Trophoblast cell (in vitro differentiated cells and primary cell): ENCODE results near the gene DENND2D. TPM values are rescaled to one million over a fixed set of nuclear protein-coding genes. Genes with fewer than 3 reads are reported as not detected.

Experiments
- DNase-seq, 2 donors: peaks; one replicate each; pipeline ENCODE4 v3.0.0-alpha.2; 2016
- H2AFZ ChIP-seq: 2 replicates; pipeline ENCODE4 v1.6.1; 2013; ENCODE audit warnings: low read length, moderate library complexity, mild to moderate bottlenecking; ENCODE audit not compliant: insufficient read depth, poor library complexity
- H2AK5ac ChIP-seq: 2 replicates; pipeline ENCODE4 v1.6.1; 2013; ENCODE audit warnings: mild to moderate bottlenecking, low read length
- H2BK120ac ChIP-seq: 2 replicates; pipeline ENCODE4 v1.6.1; 2013; ENCODE audit warnings: low read length, mild to moderate bottlenecking, moderate library complexity; ENCODE audit not compliant: insufficient read depth, poor library complexity
- H2BK12ac ChIP-seq: 2 replicates; pipeline ENCODE4 v1.6.1; 2013; ENCODE audit warnings: mild to moderate bottlenecking, low read length, moderate library complexity
- H2BK5ac ChIP-seq: 2 replicates; pipeline ENCODE4 v1.6.1; 2013; ENCODE audit warnings: low read length, low read depth, moderate library complexity, mild to moderate bottlenecking; ENCODE audit not compliant: poor library complexity
- H3K14ac ChIP-seq: 2 replicates; pipeline ENCODE4 v1.6.1; 2013; ENCODE audit warnings: mild to moderate bottlenecking, low read length
- H3K18ac ChIP-seq: 2 replicates; pipeline ENCODE4 v1.6.1; 2013; ENCODE audit warnings: mild to moderate bottlenecking, low read length
- H3K23ac ChIP-seq: 2 replicates; pipeline ENCODE4 v1.6.1; 2013; ENCODE audit warnings: low read length
- H3K27ac ChIP-seq: 2 replicates; pipeline ENCODE4 v1.5.1; 2013; ENCODE audit warnings: low read depth, mild to moderate bottlenecking, inconsistent platforms, low read length, moderate library complexity
- H3K27me3 ChIP-seq: 2 replicates; pipeline ENCODE4 v1.6.1; 2013; ENCODE audit warnings: inconsistent platforms, mild to moderate bottlenecking, low read length, moderate library complexity; ENCODE audit not compliant: insufficient read depth
- H3K36me3 ChIP-seq, 2 experiments: 1 replicate in 1 of 2; 2 replicates in 1 of 2; pipeline ENCODE4 v1.6.1; 2013; ENCODE audit warnings: low read length in 2 of 2, mild to moderate bottlenecking in 2 of 2, moderate library complexity in 1 of 2; ENCODE audit not compliant: insufficient read depth in 2 of 2, control insufficient read depth in 1 of 2
- H3K4ac ChIP-seq: 2 replicates; pipeline ENCODE4 v1.6.1; 2013; ENCODE audit warnings: low read depth, mild to moderate bottlenecking, low read length, moderate library complexity
- H3K4me1 ChIP-seq, 2 experiments: 1 replicate in 1 of 2; 2 replicates in 1 of 2; pipeline ENCODE4 v1.6.1; 2013; ENCODE audit warnings: low read length in 2 of 2, mild to moderate bottlenecking in 2 of 2, moderate library complexity in 1 of 2; ENCODE audit not compliant: insufficient read depth in 2 of 2, control insufficient read depth in 1 of 2
- H3K4me2 ChIP-seq: 2 replicates; pipeline ENCODE4 v1.6.1; 2013; ENCODE audit warnings: inconsistent platforms, mild to moderate bottlenecking, low read length, moderate library complexity
- H3K4me3 ChIP-seq: 2 replicates; pipeline ENCODE4 v1.5.1; 2013; ENCODE audit warnings: mild to moderate bottlenecking, low read depth, low read length, inconsistent platforms
- H3K79me1 ChIP-seq: one replicate; pipeline ENCODE4 v1.6.1; 2013; ENCODE audit warnings: low read length
- H3K79me2 ChIP-seq: 2 replicates; pipeline ENCODE4 v1.6.1; 2013; ENCODE audit warnings: low read length, mild to moderate bottlenecking; ENCODE audit not compliant: control insufficient read depth, insufficient read depth, poor library complexity
- H3K9ac ChIP-seq: 2 replicates; pipeline ENCODE4 v1.6.1; 2013; ENCODE audit warnings: mild to moderate bottlenecking, low read length
- H3K9me3 ChIP-seq: 2 replicates; pipeline ENCODE4 v1.6.1; 2013; ENCODE audit warnings: low read depth, mild to moderate bottlenecking, control low read depth, inconsistent platforms, low read length; ENCODE audit not compliant: insufficient read depth
- H4K12ac ChIP-seq: 2 replicates; pipeline ENCODE4 v1.6.1; 2013; ENCODE audit warnings: low read depth, mild to moderate bottlenecking, low read length, moderate library complexity
- H4K8ac ChIP-seq: 2 replicates; pipeline ENCODE4 v1.6.1; 2013; ENCODE audit warnings: low read depth, mild to moderate bottlenecking, low read length, moderate library complexity
- H4K91ac ChIP-seq: one replicate; pipeline ENCODE4 v1.6.1; 2013; ENCODE audit warnings: low read depth, mild to moderate bottlenecking, low read length, moderate library complexity
- WGBS: extraction: QIAGEN DNeasy Blood & Tissue Kit; methylation state at CpG from one replicate; pipeline ENCODE4 v1.1.7; 2013; ENCODE audit warnings: missing lambda C conversion rate; ENCODE audit not compliant: insufficient read length, insufficient coverage; ENCODE audit errors: extremely low coverage; 5-methylcytosine and 5-hydroxymethylcytosine counted together
- polyA plus RNA-seq: library from polyadenylated mRNA; stranded (reverse); fragments of 200-250 nt; gene quantifications from 2 replicates; pipeline ENCODE4 v1.2.3, GENCODE V29; 2013

Gene DENND2D, protein sequence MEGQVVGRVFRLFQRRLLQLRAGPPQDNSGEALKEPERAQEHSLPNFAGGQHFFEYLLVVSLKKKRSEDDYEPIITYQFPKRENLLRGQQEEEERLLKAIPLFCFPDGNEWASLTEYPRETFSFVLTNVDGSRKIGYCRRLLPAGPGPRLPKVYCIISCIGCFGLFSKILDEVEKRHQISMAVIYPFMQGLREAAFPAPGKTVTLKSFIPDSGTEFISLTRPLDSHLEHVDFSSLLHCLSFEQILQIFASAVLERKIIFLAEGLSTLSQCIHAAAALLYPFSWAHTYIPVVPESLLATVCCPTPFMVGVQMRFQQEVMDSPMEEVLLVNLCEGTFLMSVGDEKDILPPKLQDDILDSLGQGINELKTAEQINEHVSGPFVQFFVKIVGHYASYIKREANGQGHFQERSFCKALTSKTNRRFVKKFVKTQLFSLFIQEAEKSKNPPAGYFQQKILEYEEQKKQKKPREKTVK
- 4.9 and 5.1 TPM in 2 replicates for polyA plus RNA-seq

DNA sequence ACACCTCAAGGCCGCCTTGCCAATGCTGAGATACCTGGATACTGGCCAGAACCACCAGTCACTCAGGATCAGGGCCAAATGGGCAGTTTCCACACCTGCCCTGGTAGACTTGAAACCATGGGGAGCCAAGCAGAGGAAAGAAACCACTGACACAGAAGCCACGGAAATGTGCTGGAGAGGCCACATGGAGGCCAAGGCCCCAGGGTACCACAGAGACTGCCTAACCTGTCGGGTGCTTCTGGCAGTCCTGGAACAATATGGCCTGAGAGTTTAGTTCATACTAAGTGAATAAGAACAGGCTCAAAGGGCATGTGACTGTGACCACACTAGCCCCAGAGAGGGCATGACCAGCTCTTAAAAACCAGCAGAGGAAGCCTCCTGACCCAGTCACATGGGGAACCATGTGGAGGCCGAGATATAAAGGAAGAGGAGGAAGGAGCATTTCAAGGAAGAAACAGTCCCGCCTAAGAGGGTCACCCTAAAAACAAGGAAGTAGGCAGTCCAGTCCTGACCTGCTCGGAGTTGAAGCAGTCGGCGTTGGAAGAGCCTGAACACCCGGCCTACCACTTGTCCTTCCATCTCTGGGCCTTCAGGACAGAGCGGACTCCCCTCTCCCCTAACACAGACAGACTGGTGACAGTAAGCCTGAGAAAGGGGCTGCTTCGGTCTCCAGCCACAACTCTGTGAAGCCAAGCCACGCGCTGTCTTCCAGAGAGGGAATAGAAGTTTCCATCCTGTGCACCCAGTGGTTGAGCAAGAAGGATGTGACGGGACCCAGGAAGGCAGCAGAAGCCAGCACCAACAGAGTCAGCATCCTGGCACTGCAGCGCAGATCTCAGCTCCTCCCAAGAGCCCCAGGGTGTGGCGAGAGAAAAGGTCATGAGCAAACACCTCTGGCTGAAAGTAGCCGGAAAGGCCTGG, at the start of gene DENND2D:
Gene DENND2D, minus strand, starts transcription at position 766 of the 921 bp plus-strand sequence. Its CDS starts 187 bp downstream, at position 579.
- H2BK5ac ChIP-seq = peak within 1 kb of the TSS; percentile 81
- no peak within 1 kb of the TSS for H3K9ac ChIP-seq
- peak; percentile 80 to 86 for DNase-seq
- H3K27ac ChIP-seq = peak within 1 kb of the TSS; percentile 67
- peak within 1 kb of the TSS; percentile 98 for H2BK120ac ChIP-seq
- peak within 1 kb of the TSS; percentile 13 for H3K4ac ChIP-seq
- no peak within 1 kb of the TSS for H4K8ac ChIP-seq
- H4K91ac ChIP-seq = peak within 1 kb of the TSS; percentile 95
- H3K23ac ChIP-seq = no peak within 1 kb of the TSS
- no peak within 1 kb of the TSS for H2AFZ ChIP-seq
- no peaks in the 10 kb centered on the region for H3K27me3 ChIP-seq
- H3K18ac ChIP-seq = no peak within 1 kb of the TSS
- peaks cover 19 to 30% of the 10 kb centered on the region in 2 experiments for H3K4me1 ChIP-seq
- peaks cover 2% of the 10 kb centered on the region for H3K79me2 ChIP-seq
- peak within 1 kb of the TSS; percentile 57 for H2AK5ac ChIP-seq
- H3K4me2 ChIP-seq = no peak within 1 kb of the TSS
- peak within 1 kb of the TSS; percentile 62 for H3K14ac ChIP-seq
- no CpG with 5 or more reads among the region's 17 CpGs for WGBS
- peaks cover 42% of the 10 kb centered on the region for H3K79me1 ChIP-seq
- H3K36me3 ChIP-seq = no peaks in the 10 kb centered on the region
- H2BK12ac ChIP-seq = peak within 1 kb of the TSS; percentile 82
- no peaks in the 10 kb centered on the region for H3K9me3 ChIP-seq
- H3K4me3 ChIP-seq = no peak within 1 kb of the TSS
- H4K12ac ChIP-seq = no peak within 1 kb of the TSS

DNA sequence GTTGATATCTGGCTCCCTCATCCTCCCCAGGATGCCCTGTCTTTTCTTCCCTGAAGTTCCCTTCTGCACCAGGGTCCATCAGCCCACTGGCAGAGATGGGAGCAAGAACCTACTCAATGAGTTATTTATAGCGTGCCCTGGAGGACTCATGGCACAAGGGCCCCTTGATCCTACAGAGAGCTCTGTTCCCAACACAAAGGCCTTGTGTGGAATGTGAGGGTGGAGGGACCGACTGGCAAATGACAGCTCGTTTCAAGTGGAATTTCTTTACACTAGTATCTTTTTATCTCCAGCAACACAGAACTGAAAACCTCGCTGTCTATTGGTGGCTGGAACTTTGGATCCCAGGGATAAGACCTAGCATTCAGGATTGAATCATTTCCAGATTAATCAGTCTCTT, 49.5 kb upstream of the DENND2D start:
- DNase-seq = no peak
- Histone ChIP-seq H3K18ac (no peak overlapping the region), H2BK5ac (no peak overlapping the region), H2BK12ac (no peak overlapping the region), H3K23ac (no peak overlapping the region), H3K27ac (no peak overlapping the region), H3K4me2 (peak overlapping the region; percentile 19), H2AFZ (no peak overlapping the region), H3K36me3 (no peaks in the 10 kb centered on the region), H4K12ac (no peak overlapping the region), H3K4ac (no peak overlapping the region), H4K8ac (no peak overlapping the region), H3K79me2 (no peaks in the 10 kb centered on the region), H3K9me3 (peaks cover 1% of the 10 kb centered on the region), H2AK5ac (no peak overlapping the region), H3K4me3 (no peak overlapping the region), H3K14ac (no peak overlapping the region), H3K27me3 (no peaks in the 10 kb centered on the region), H3K9ac (no peak overlapping the region), H3K79me1 (no peaks in the 10 kb centered on the region), H4K91ac (no peak overlapping the region), H3K4me1 (peaks cover 6 to 8% of the 10 kb centered on the region in 2 experiments), H2BK120ac (no peak overlapping the region)
- no CpG with 5 or more reads among the region's 4 CpGs for WGBS

DNA sequence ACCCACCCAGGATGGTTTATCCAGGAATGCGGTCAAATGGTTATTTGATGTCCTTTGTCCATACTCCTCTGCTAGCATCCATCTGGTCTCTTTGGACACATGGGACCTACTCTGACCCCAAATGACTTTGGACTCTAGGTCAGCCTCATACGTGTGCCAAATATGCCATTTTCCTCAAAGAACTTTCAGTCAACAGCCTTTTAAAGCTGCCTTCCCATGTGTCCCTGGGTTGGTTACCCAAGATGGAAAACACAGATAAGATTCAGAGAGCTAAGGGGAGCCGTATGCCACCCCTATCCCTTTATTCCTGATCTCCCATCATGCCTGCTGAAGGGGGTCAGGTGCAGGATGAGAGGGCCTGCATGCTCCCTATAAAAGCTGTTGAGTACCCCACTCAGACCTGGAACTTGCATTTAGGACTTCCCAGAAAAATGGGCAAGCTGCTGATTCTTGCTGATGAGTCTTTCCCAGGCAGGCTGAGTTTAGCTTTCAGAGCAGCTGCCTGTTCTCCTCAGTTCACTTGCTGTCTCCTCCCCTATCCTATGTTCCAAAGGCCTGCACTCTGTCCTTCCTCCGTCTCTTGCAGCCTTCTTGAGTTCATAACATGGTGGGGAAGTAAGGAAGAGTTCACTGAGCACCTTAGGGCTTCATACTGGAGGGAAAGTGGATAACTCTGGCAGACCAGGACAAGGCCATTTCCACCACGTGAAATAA, 46.8 kb upstream of the DENND2D start:
- no peak overlapping the region for H3K9ac ChIP-seq
- no peak overlapping the region for H4K12ac ChIP-seq
- H3K4me1 ChIP-seq = peaks cover 4 to 7% of the 10 kb centered on the region in 2 experiments
- WGBS = no CpG with 5 or more reads among the region's 5 CpGs
- H2BK5ac ChIP-seq = no peak overlapping the region
- no peaks in the 10 kb centered on the region for H3K79me1 ChIP-seq
- H2AK5ac ChIP-seq = no peak overlapping the region
- no peaks in the 10 kb centered on the region for H3K36me3 ChIP-seq
- no peak overlapping the region for H4K91ac ChIP-seq
- no peak overlapping the region for H3K4me3 ChIP-seq
- H3K27me3 ChIP-seq = no peaks in the 10 kb centered on the region
- H4K8ac ChIP-seq = no peak overlapping the region
- no peaks in the 10 kb centered on the region for H3K79me2 ChIP-seq
- H3K4me2 ChIP-seq = no peak overlapping the region
- H3K27ac ChIP-seq = no peak overlapping the region
- H3K9me3 ChIP-seq = peaks cover 3% of the 10 kb centered on the region
- no peak overlapping the region for H2BK120ac ChIP-seq
- H3K23ac ChIP-seq = no peak overlapping the region
- DNase-seq = no peak
- H3K14ac ChIP-seq = no peak overlapping the region
- H2AFZ ChIP-seq = no peak overlapping the region
- no peak overlapping the region for H2BK12ac ChIP-seq
- no peak overlapping the region for H3K18ac ChIP-seq
- no peak overlapping the region for H3K4ac ChIP-seq
